GM21528 (cell line): ENCODE measurements around the gene FAM174B.

ENCODE experiments used
- ATAC-seq: cut with Tn5 transposase; IDR thresholded peaks from one replicate; pipeline ENCODE4 v1.9.1; 2021; ENCODE audit warnings: mild to moderate bottlenecking, moderate library complexity; ENCODE audit not compliant: unreplicated experiment, low FRiP score

FAM174B gene

GRCh38 chr15:92655178-92655995 is at the start of gene FAM174B:
Gene FAM174B, minus strand, starts transcription at chr15:92655775.
- ATAC-seq: peak; percentile 69

DNA sequence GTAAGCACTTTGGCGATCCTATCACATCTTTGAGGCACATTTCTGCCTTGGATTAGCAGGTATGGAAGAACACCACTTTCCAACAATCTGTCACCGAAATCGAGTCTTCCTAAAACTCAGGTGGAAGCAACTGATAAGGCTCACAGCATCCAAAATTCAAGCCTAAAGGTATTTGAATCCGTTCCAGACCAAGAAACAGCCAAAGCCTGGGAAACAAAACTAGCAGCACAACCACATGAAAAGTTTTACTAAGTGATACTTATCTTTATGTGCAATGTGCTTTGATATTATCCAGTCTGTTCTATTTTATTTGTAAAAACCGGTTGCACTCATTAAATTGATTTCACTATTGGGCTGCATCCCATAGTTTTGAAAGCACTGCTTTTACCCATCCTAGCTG is 40.5 kb upstream of the FAM174B start:
- ATAC-seq: no peak

DNA sequence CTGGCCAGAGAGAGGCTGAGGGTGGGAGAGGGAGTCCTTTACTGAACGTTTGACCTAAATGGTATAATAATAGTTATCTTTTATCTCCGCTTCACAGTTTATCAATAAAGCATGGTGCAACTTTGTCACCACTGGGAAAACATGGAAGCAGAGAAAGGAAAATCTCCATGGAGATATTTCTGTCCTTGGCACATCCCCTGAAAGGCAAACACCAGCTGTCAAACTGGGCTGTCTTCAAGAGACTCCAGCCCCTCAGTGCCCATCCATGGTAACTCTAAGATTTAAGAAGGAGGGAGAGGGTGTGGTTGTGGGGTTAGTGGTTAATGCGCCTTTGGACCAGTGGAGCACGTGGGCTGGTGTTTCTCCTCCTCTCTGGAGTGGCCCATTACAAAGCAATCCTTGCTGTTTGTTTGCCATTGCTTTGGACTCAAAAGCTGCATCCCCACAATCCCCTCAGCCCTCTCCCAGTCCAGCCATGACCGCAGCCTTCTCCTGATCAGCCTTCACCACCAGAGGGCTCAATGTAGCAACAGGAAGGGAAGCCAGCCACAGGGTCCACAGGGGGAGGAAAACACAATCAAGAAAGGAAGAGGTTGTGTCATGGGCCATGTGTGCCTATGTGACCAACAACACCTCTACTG is 38.2 kb upstream of the FAM174B start:
- no peak for ATAC-seq

GRCh38 chr15:92690395-92690794 is 34.8 kb upstream of the FAM174B start:
- no peak for ATAC-seq

DNA sequence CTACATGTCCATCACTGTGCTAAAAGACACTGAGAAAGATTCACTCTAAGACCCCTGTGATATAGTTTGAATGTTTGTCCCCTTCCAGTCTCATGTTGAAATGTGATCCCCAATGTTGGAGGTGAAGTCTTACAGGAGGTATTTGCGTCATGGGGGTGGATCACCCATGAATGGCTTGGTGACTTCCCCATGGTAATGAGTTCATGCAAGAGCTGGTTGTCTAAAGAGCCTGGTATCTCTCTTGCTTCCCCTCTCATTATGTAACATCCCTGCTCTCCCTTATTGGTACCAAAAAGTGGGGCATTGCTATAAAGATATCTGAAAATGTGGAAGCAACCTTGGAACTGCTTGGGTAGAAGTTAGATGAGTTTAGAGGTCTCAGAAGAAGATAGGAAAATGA is 32.2 kb upstream of the FAM174B start:
- no peak for ATAC-seq

- ATAC-seq: no peak
Measured at GRCh38 chr15:92687195-92687602, 31.6 kb upstream of the FAM174B start.

DNA sequence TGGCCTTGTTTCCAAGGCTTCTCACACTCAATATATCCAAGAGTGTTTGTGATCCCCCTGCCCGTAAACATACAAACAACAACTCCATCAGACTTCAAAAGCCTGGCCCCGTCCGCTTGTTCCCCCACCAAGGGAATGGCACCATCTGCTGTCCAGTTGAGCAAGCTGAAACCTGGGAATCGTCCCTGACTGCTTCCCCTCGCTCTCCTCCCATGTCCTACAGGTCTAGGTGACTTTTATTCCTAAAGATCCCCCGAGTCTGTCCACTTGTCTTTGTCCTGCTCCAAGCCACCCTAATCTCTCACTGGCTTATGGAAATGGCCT is 27.9 kb upstream of the FAM174B start:
- no peak for ATAC-seq

GRCh38 chr15:92682741-92683510 is 27.4 kb upstream of the FAM174B start:
- no peak for ATAC-seq

DNA sequence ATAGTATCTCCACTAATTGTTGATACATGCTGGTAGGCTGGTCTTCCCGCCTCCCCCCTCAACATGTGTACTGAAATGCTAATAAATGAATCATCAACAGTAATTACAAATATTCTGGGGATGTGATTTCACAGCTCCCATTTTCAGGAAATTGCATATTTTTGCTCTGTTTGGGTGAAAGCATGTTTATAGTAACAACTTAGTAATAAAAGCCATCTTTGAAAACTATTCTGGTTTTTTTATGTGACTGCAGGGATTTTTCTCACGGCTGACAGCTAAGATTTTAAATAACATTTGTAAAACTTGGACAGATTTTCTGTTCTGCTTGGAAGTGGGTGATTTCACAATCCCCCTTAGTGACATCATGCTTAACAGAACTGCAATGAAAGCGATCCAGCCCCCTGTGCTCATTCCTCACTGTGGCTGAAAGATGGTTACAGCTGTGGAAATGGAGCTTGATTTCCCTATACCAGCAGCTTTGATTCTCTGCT is 25.6 kb upstream of the FAM174B start:
- ATAC-seq: no peak

DNA sequence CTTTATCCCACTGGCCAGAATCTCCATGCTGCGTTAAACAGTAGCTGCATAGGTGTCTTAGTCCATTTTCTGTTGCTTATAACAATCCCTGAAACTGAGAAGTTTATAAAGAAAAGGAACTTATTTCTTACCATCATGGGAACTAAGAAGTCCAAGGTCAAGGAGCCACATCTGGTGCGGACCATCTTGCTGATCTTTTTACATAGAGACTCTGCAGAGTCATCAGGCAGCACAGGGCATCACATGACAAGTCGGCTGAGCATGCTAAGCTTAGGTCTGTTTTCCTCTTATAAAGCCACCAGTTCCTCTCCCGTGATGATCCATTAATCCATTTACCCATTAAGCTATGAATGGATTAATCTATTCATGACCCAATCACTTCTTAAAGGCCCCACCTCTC is 22.4 kb upstream of the FAM174B start:
- ATAC-seq: no peak

DNA sequence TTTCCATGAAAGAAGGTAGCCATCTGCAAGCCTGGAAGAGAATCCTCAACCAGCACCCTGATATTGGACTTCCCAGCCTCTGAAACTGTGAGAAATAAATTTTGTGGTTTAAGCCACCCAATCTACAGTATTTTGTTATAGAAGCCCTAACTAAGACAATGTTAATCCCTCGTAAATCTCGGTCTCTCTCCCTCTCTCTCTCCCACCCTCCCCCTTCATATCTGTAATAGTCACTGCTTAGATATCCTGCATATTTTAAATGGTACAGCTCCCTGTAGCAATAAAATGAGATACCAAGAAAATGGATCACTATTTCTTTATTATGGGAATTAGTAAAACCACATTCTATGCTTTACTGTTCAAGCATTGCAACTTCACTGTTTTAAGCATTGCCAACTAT is 21.0 kb upstream of the FAM174B start:
- ATAC-seq: no peak

DNA sequence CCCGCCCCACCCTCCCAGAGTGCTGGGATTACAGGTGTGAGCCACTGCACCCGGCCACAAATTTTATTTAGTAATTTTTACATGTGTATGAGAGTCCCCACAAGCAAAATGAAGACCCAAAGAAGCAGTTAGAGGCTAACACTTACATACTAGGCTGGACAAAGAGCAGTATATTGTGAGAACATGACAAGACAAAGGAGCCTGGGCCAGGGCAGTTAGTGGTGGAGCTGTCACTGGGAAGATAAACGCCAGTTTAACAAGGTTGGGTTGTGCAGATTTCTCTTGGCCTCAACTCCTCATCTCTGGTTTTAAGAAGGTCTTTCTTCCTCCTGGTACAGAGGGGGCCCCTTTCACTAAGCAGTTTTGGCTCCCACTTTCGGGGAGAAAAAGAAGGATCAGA is 19.9 kb upstream of the FAM174B start:
- ATAC-seq: no peak

DNA sequence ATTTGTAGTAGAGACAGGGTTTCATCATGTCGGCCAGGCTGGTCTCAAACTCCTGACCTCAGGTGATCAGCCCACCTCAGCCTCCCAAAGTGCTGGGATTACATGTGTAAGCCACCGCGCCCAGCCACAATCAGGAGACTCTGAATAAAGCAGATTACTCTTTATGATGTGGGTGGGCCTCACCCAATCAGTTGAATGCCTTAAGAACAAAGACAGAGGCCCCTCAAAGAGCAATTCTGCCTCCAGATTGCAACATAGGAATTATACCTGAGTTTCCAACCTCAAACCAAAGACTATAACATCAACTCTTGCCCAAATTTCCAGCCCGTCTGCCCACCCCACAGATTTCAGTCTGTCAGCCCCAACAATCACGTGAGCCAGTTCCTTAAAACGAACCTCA is 18.8 kb upstream of the FAM174B start:
- no peak for ATAC-seq

DNA sequence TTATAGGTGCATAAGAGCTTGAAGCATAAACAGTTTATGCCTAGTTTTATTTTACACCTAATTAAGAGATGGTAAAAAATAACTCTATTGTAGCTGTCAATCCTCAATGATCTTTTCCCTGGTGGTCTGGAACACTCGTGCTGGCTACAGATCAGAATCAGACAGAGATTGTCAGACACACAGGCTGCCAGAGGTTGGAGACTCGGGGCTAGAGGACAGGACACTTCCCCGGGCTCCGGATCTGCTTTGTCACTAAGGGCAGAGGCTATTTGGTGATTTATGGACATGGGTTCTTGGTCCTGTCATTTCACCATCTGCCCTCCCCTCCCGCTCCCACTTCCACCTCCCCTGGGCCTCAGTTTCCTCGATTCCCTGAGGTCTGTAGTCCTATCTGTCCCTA is 16.5 kb upstream of the FAM174B start:
- no peak for ATAC-seq

DNA sequence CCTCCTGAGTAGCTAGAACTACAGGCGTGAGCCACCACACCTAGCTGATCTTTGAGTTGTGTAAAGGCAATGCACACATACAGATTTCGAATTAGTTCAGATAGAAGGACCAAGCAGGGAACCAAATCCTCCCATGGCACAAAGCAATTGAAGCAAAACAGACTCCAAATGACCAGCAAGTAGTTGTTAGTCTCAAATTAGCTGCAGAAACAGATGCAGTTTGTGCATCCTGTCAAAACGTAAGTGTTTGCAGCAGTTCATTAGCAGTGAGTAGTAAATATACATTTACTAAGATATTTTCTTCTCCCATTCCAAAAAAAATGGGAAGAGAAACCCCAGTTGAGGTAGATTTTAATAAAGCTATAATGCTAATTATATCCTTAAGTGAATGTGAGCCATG is 15.8 kb upstream of the FAM174B start:
- no peak for ATAC-seq

DNA sequence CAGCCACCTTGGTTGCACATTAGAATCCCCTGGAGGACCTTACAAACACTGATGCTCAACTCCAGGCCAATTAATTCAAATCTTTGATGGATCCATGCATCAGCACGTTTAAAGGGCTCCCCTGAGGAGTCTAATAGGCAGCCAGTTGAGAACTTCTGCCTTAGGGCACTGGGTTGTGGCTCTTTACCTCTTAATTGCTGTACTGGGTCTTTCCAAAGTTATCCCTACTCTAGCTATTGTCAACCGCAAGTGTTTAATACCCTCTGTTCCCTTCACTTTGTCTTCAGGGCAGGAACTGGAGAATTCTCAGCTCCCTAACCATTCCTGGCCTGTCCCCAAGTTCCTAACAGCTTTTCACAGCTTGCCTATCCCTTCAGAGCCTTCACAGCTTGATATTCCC is 15.0 kb upstream of the FAM174B start:
- no peak for ATAC-seq

- no peak for ATAC-seq
Measured at GRCh38 chr15:92669432-92669831, 13.9 kb upstream of the FAM174B start.

DNA sequence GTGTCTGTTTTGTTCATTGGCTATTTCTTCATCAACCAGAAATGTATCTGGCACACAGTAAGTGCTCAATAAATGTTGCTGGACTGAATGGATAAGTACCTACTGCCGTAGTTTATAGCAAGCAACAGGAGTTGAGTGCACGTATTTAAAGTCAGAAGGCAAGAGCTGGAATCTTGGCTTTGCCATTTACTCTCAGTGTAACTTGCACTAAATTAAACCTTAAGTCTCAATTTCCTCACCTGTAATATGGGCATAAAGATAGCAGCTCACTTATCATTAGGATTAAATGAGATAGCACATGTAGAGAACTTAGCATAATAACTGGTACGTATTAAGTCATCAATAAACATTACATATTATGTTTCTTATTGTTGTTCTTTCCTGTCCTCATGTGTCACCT is 13.0 kb upstream of the FAM174B start:
- ATAC-seq: no peak

- ATAC-seq: no peak
Measured at GRCh38 chr15:92667970-92668485, 12.5 kb upstream of the FAM174B start.

DNA sequence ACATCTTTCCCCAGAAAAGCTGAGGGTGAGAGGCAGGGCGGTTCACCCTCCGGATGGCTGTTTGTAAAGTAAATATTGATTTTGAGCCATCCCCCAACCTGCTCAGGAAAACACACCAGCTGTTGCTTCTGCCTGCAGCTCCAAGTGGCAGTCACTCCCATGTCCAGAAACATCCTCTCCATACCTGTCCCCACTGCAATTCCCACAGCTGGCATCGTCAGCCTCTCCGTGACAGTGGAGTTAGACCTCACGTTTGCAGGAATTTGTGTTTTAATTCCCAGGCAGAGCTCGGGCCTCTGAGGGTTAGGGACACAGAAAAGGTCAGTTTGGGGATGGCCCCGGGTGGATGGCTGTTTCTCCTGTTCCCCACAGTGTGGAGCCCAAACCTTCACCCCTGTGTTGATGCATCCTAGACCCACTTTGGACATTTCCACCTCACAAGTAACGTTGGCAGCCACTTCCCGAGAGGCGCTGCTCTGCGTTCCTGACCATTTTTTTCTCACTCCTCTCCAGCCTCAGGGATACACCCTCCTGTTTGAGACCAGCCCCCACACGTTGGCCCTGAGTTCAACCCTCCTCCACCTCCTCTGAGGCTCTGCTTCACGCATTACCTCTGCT is 11.8 kb upstream of the FAM174B start:
- ATAC-seq: no peak

- no peak for ATAC-seq
Measured at GRCh38 chr15:92666780-92667179, 11.2 kb upstream of the FAM174B start.
